T-helper 1 cell (primary cell): ENCODE data around the gene CTNNA2.

Experiments
- DNase-seq, 5 donors: peaks; one replicate each; pipeline ENCODE4 v3.0.0-alpha.2; 2012 to 2020

CTNNA2 gene

GRCh38 chr2:80300954-80301353 lies 788.1 kb downstream of the CTNNA2 start:
- no peak for DNase-seq

DNA sequence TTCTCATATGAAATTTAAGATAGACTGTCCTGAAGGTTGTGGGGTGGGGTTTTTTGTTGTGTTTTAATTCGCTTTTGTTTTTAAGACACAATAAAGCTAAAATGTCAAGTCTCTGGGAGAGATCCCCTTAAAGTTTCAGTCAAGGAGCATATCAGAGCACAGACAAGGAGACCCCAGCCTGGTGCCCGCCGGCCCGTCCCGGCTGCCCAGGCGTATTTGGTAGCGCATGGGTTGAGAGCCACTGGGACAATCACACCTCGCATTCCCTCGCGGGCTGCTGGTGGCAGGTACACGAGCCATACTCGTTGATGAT lies 789.1 kb downstream of the CTNNA2 start:
- no peak for DNase-seq

DNA sequence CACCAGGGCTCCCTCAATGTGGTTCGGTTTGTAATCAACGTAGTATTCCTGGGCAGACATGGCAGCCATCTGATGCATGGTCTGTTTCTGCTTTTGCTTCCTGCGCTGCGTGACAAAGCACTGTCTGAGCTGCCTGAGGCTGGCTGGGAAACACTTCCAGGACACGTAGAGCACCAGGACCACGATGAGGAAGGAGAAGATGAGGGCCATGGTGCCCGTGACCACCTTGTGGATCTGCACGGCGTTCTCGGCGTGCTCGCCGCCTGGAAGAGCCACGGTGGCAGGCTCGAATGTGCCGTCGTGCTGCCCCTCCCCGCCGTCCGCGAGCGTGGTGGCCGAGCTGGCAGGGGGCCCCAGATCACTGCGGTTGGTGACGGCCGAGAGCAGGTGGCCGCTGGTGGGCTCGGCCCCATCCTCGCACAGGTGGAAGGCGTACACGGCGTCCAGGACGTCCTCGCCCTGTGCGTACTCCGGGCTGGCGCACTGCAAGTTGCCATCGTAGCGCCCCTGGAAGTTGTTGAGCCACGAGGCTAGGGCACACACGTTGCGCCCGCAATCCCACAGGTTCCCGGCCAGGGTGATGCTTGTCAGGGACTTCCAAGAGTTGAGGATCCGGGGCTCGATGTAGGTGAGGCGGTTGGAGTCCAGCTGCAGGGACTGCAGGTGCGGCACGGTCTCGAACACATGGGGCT lies 789.6 kb downstream of the CTNNA2 start:
- DNase-seq = no peak

- DNase-seq = no peak
Measured at GRCh38 chr2:80303006-80303908, 790.4 kb downstream of the CTNNA2 start.

GRCh38 chr2:80303909-80304837 lies 791.3 kb downstream of the CTNNA2 start, which contains the start of gene LRRTM1:
LRRTM1 (minus strand) TSS chr2:80304752; CDS start chr2:80303819, 933 bp downstream.
- DNase-seq = no peak

- no peak for DNase-seq
Measured at GRCh38 chr2:80311304-80311703, 798.5 kb downstream of the CTNNA2 start.

DNA sequence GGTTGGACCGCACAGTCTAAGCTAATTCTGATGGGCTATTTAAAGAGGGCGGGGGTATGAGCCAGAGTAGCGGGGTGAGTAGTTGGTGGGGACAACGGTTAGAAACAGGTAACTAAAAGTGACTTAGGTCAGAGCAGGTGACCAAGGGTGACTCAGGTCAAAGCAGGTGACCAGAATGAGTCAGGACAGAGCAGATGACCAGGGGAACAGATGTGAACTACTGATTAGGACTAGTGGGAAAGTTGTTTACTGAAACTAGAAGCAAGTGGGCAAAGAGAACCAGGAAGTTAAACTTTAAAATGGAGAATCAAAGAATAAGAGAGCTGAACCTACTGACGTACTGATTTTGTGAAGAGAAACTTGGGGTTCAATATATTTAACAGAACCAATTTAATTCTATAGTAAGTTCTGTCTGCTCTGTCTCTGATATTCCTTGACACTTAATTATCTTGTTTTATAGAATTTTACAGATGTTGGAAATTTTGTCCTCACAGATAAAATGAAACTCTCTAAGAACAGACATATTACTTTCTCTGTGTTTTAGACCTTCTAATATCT lies 799.5 kb downstream of the CTNNA2 start:
- DNase-seq = no peak

- DNase-seq = no peak
Measured at GRCh38 chr2:80322311-80322920, 809.6 kb downstream of the CTNNA2 start.

GRCh38 chr2:80322958-80323357 lies 810.1 kb downstream of the CTNNA2 start:
- no peak for DNase-seq

- no peak for DNase-seq
Measured at GRCh38 chr2:80323610-80324009, 810.8 kb downstream of the CTNNA2 start.

DNA sequence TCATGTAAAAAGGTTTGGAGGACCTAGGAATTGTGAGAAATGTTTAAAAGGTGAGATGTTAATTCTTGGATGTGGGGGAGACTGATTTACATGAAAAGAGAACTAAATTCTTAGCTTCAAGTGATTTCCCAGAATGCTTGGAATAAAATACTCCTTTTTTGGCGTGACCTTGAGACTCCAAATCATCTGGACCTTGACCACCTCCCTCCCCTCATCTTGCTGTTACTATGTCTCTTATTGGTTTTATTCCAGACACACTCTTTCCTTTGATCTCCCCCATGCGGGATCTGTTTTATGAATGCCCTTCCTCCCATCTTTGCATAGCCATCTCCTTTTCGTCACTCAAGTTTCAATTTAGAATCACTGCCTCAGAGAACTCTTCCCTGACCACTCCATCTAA lies 811.7 kb downstream of the CTNNA2 start:
- no peak for DNase-seq

GRCh38 chr2:80326214-80326613 lies 813.4 kb downstream of the CTNNA2 start:
- DNase-seq = no peak

DNA sequence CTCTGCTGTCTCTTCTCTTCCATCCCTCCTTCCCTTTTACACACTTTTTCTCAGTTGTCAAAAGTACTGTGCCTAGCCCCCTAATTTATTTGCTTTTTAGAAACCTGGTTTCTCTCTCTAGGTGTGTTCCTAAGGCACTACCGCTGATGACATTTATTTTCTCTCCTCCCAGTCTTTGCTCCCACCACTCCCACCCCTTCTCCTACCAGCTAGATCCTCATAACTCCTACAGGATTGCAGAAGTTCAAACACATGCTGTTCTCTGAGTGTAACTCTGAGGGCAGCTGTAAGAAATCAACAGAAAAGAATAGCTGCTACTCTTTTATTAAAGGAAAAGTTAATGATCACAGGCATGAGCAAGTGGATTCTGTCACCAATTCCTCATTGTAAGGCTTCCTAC lies 814.0 kb downstream of the CTNNA2 start:
- no peak for DNase-seq

DNA sequence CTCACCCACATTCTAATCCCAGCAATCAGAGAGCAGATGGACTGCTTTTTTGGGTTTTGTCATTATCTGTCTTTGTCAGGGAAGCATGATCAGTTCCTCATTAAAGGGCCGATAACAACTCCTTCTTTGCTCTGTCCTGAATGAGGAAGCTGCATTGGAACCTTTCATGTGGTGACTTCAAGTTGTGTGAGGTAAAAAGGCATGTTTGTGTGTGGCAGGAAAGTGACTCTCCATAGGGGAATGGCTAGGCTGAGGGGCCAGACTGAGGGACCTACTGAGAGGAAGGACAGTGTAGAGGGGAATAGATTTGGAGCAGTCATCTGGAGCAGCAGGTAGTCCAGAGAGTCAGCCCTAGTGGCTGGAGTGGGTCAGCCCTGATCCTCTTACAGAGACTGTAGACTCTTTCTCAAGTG lies 815.3 kb downstream of the CTNNA2 start:
- no peak for DNase-seq

GRCh38 chr2:80329491-80329890 lies 816.6 kb downstream of the CTNNA2 start:
- DNase-seq = no peak

- DNase-seq = no peak
Measured at GRCh38 chr2:80330527-80331450, 817.9 kb downstream of the CTNNA2 start.

GRCh38 chr2:80333886-80334285 lies 821.0 kb downstream of the CTNNA2 start:
- no peak for DNase-seq

DNA sequence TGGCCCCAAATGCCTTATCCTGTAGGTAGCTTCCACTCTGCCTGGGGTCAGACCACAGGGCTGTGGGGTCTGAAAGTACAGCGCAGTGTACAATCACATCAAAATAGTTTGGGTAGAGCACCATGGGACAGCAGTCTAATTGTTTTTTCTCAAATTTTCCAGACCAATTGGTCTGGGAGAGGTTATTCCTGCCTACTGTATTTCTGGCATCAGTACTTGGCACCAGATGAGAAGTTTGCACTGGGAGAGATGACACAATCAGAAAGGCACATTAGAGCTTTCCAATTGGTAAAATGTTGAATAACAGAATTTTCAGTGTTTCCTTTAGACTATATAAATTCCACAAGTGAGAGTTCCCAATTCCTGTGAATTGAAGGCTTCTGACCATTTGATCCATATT lies 822.6 kb downstream of the CTNNA2 start:
- no peak for DNase-seq

GRCh38 chr2:80338794-80339193 lies 825.9 kb downstream of the CTNNA2 start:
- DNase-seq = no peak

DNA sequence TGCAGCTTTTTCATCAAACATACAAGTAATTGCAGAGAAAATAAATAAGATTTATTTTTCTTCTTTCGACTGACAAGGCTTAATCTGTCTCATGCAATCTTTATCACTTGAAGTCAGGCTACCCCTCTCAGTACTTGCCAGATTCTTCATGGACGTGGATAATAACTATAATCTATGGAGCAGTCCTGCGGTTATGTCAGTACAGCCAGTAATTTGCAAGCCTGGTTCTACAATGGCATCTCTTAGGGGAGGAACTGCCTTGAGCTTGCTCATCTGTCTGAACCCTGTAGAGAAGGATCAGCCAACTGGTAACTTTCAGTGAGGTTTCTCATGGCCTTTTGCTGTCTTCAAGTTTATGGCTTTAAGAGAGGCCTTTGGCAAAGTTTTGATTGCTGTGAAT lies 827.2 kb downstream of the CTNNA2 start:
- no peak for DNase-seq

GRCh38 chr2:80348078-80348477 lies 835.2 kb downstream of the CTNNA2 start:
- DNase-seq = no peak
